GM18909 (cell line): Measurements from ENCODE around the gene ABCB8.

Source experiments
- ATAC-seq: cut with Tn5 transposase; IDR thresholded peaks from one replicate; pipeline ENCODE4 v1.9.1; 2021; ENCODE audit warnings: mild to moderate bottlenecking; ENCODE audit not compliant: unreplicated experiment, poor library complexity

The ABCB8 gene

DNA sequence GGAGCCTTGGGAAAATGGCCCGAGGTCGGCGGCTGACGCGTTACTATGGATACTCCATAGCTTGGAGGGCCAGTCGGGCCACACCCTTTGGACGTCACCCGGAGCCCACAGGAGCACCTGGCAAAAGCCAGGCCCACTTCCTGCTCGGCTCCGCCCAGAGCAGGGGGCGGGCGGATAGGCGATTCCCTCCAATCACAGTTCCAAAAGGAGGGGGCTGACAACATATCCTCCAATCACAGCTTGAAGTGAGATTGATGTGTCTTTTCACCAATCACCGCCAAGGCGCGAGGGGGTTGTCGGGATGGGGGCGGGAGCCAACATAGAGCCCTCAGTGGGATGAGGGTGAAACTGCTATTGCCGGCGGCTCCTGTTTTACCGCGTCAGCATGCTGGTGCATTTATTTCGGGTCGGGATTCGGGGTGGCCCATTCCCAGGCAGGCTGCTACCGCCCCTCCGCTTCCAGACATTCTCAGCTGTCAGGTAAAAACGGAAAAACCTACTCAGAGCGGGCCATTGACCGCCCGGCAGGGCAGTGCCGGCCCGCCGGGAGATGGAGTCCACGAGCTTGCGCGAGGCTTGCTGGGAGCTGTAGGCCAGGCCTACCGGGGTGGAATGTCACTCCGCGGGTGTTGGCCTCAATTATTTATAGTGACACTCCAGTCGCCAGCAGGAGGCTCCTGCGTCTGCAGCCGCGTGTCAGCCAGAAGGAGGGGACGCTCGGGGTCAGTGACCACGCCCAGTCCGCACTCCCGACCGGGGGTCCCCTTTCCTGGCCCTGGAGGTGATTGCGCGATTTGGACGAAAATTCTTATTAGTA, at the start of gene ABCB8:
TSS of gene ABCB8 (plus strand) at position 320 of the 817 bp plus-strand sequence. CDS start at position 386, 66 bp downstream.
- ATAC-seq: peak; percentile 97

DNA sequence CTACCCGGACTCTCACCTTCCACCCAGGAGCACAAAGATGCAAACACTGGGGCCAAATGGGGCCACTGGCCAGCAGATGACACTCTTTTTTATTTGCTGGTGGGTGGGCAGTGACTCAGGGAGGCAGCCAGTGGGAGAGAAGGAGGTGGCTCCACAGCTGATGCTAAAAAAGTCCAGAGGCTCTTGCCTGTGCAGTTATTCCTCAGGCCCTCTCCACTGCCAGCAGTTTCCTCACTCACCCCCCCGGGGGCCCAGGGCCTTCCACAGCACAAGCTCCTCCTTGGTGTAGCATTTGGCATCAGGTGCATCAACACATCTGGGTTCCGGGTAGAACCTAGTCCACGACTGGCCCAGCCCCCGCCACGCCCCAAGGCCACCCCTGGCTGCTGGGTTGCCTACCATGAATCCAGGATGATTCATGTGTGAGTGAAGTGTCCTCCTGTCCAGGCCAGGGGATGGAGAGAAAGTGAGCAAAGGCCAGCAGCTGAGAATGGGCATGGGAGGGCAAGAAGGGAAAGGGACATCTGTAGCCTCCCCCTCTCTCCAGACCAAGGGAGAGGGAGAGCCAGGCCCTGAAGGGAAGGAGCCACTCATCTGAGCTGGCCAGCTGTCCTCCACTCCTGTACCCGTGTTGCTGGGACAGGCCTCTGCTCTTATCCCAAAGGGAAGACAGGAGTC, 48.4 kb upstream of the ABCB8 start:
- no peak for ATAC-seq

DNA sequence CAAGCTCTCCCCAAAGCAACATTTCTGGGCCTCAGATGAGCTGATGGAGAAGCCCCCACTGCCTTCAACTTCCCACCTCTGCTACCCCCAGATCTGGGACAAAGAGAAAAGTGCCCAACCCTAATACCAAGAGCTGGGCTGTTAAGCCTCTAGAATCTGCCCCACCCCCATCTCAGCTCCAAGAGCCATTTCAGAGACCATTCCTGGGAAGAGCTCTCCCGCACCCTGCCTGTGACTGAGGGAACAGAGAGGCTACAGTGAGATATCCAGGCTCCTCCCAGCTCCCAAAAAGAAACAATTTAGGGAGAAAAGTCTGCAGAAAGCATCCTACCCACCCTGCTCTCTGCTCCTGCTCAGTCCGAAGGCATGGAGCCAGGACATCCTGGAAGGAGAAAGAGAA, 47.6 kb upstream of the ABCB8 start:
- ATAC-seq: no peak

DNA sequence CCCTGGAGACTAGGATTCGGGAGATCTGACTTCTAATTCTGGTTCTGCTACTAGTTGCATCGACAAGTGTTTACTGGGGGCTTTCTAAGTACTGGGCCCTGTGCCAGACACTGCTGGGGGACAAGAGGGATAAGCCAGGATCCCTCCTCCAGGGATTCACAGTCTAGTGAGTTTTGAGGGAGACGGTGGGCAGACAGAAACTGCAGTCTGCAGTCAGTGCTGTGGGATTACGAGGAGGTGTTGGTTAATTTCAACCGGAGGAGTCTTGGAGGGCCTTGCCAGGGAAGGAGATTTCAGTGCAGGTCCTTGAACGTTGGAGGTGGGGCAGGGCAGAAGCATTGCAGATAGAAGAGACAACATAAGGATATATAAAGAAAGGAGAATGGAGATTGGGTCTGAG, 46.6 kb upstream of the ABCB8 start:
- no peak for ATAC-seq

DNA sequence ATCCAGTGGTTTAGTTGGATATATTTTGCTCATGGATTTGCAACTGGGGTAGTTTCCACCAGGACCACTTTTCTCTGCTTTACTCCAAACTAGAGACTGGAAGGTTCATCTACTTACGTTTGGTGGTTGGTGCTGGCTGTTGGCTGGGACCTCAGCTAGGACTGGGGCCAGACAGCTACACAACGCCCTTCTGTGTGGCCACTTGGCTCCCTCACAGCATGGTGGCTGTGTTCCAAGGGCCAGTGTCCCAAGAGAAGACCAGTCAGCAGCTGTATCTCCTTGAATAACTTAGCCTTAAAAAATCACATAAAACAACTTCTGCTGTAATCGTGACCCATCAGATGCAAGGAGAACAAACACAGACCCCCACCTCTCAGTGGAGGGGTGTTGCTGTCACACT, 45.9 kb upstream of the ABCB8 start:
- ATAC-seq: no peak

DNA sequence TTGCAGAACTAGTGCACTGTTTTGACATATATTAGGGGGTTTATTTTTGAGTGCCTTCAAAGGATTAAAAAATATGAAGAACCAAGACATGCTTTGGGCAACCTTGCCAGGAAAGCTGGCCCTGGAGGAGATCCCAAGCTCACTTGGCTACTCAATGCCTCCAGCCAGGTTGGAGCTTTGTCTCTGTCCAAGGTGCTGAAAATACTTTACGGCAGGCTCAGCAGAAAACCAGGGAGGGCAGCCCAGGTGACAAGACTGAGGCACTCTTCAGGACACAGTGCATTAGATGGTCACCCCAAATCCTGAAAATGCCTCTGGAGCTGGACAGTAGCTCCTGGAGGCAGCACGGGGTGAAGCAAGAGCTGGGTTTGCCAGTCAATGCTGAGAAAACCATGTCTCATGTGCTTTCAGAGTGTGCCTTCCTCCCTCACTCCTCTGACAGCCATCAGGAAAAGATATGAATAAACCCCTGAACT, 44.3 kb upstream of the ABCB8 start:
- ATAC-seq: no peak

DNA sequence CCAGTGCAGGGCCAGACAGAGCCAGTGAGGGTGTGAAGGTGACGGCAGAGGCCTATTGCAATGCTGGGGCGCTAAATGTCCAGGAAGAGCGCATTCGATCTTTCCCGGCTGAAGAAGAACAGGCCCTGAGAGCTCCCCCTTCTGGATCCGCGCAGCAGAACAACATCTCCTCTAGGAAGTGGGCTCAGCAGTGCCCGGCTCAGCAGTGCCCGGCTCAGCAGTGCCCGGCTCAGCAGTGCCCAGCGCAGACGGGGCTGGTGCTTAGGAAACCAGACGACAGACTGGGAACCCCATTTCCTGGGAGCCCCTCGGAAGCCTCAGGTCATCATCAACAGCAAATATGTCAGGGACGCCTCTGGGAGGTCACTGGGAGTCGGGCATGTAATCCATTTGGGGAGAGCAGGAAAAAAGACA, 42.1 kb upstream of the ABCB8 start:
- ATAC-seq: no peak

DNA sequence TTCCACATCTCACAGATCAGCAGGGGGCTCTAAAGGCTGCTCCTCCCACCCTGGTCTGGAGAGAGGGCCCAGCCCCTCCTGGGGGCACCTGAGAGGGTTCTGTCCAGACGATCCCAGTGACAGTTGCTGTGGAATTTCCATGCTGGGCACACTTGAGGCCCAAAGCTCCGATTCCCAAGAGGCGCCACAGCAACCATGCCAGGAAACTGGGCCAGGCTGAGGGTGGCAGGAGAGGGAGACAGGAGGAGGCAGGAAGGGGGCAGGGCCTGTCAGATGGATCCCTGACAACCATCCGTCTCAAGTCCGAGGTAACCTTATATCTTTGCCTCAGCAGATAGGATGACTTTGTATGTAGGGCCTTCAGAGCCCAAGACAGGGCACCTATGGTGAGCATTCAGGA, 41.7 kb upstream of the ABCB8 start:
- no peak for ATAC-seq

DNA sequence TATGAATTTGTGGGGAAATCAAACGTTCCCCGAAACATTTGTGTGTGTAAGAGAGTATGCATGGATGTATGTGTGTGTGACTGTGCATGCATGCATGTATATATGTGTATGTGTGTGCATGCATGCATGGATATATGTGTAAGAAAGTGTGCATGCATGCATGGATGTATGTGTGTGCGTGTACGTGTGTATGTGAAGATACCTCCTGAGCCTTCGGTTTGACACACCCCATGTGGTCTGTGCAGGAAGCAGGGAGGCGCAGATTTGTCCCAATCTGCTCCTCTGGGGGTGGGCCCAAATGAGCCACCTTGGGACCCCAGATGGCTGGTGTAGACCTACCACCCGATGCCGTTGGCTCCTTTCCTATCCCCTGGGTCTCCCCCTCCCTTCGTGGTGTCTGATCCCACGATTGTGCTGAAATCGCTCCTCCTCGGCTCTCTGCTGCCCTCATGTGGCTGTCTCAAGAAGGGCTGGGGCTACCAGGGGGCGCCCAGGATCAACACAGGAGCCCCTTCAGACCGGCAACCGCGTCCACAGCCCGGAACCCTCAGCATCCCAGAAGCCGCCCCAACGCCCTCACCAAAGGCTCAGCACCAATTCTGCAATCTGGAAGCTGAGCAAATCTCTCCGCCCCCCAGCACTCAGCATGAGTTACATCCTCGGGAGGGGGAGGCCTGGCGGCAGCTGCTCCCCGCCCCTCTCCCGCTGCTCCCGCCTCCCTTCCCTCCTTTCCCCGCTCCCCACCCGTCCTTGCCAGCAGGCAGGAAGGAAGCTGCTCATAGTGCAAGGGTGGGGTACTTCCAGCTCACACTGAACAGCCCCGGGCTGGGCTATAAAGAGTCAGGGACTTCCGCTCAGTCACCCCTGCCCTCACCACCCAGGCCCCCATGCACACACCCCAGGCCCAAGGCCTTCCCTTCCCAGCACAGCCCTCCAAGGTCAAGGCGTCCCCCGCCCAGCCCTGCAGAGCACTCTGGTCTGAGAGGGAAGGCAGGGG, 39.7 kb upstream of the ABCB8 start:
- no peak for ATAC-seq

DNA sequence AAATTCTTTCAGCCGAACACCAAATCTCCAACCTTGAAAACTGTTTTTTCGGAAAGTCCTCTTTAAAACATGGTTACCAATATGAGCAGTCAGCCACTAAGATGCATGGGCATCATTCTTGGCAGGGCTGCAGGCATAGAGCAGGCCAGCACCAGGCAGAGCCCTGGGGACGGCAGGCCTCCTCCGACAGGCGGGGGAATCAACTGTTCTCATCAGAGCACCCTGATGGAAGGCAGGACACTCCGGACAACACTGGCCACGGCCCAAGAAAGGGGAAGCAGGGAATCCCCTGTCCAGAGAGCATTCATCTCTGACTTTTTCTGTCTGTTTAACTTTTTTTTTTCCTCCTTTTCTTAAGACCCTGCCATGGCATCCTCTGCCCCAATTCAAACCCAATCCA, 38.8 kb upstream of the ABCB8 start:
- ATAC-seq: no peak

DNA sequence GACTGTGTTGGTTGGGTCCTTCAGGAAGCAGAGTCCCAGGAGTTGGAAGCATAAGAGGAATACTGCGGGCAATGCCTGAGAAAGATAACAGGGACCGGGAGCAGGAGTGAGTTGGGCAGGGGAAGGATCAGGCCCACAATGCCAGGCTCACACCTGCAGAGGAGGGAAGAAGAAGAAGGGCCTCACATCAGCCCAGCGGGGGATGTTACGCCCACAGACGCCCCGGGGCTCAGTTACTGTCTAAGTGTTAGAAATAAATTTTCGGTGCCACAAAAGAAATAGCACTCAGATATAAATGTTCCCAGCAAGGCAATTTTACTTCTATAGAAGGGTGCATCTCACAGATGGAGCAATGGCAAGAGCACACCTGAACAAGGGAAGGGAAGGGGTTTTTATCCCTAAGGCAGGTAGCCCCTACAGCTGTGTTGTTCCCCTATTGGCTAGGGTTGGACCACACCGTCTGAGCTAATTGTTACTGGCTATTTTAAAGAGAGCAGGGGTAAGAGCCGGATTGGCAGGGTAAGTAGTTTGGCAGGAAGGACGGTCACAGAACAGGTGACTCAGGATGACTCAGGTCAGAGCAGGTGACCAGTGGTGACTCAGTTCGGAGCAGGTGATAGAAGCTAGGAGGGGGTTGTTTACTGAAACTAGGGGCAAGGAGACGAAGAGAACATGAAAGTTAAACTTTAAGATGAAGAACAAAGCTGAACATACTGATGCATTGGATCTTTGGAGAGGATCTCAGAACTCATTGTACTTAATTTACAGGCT, 37.6 kb upstream of the ABCB8 start, which contains the start of gene NOS3:
TSS of gene NOS3 (plus strand) at position 602 of the 771 bp plus-strand sequence. CDS start 2,787 bp downstream, outside the sequence.
- ATAC-seq: no peak

DNA sequence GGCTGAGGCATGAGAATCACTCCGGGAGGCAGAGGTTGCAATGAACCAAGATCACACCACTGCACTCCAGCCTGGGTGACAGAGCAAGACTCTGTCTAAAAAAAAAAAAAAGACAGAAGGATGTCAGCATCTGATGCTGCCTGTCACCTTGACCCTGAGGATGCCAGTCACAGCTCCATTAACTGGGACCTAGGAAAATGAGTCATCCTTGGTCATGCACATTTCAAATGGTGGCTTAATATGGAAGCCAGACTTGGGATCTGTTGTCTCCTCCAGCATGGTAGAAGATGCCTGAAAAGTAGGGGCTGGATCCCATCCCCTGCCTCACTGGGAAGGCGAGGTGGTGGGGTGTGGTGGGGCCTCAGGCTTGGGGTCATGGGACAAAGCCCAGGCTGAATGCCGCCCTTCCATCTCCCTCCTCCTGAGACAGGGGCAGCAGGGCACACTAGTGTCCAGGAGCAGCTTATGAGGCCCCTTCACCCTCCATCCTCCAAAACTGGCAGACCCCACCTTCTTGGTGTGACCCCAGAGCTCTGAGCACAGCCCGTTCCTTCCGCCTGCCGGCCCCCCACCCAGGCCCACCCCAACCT, 36.1 kb upstream of the ABCB8 start:
- no peak for ATAC-seq

DNA sequence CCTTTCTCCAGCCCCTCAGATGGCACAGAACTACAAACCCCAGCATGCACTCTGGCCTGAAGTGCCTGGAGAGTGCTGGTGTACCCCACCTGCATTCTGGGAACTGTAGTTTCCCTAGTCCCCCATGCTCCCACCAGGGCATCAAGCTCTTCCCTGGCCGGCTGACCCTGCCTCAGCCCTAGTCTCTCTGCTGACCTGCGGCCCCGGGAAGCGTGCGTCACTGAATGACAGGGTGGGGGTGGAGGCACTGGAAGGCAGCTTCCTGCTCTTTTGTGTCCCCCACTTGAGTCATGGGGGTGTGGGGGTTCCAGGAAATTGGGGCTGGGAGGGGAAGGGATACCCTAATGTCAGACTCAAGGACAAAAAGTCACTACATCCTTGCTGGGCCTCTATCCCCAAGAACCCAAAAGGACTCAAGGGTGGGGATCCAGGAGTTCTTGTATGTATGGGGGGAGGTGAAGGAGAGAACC, 35.4 kb upstream of the ABCB8 start:
- ATAC-seq: no peak

DNA sequence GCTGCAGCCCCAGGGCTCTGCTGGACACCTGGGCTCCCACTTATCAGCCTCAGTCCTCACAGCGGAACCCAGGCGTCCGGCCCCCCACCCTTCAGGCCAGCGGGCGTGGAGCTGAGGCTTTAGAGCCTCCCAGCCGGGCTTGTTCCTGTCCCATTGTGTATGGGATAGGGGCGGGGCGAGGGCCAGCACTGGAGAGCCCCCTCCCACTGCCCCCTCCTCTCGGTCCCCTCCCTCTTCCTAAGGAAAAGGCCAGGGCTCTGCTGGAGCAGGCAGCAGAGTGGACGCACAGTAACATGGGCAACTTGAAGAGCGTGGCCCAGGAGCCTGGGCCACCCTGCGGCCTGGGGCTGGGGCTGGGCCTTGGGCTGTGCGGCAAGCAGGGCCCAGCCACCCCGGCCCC, 34.7 kb upstream of the ABCB8 start:
- ATAC-seq: no peak

DNA sequence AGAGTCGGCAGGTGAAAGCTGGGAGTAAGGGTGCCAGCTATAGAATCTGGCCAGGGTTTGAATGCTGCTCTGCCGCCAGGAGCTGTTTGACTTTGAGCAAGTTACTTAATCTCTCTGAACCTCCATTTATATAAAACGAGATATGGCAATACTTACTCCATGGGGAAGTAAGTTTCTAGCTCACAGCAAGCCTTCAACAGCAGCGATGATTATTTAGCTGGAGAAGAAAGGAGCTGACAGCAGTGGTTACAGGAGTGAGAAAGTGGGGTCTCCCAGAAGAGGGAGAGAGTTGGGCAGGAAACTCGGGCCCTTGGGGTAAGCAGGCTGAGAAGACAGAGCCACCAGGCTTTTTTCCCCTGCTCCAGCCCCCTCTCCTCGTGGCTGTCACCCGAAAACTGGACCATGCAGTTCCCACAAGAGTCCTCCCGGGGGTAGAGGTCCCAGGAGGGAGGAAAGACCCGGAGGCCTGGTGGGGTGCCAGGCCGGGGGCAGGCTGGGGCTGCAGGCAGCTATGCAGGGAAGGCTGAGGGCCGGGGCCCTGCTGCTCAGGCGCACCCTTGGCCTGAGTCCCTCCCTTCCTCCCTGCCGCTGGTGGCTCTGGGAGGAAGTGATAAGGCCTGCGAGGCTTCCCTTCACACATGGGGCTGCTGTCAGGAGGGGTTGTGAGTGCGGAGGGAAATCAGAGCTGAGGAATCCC, 34.0 kb upstream of the ABCB8 start:
- ATAC-seq: no peak

DNA sequence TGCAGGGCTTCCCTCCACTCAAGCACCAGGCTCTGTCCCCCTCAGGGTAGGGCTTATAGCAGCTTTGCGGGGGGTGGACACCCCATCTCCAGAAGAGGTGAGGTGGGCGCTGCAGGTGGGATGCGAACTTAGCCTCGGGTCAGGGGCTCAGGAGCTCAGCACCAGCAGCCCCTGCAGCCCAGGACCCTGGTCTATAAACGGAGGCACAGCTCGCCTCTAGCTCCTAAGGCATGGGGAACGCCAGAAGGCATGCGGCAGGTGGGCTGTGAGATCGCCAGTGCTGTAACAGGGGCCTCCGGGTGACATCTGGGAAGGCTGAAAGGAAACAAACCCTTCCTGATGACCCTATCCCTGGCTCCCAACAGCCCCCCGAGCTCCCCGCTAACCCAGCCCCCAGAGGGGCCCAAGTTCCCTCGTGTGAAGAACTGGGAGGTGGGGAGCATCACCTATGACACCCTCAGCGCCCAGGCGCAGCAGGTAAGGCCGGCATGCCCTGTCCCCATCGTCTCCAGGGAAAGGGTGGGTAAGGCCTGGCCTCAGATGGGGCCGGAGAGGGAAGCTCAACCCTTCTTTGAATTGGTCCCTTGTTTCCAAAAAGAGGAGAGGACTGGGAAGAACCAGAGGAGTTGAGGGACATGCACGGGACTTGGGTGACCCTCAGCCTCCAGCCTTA, 33.3 kb upstream of the ABCB8 start:
- ATAC-seq: no peak

DNA sequence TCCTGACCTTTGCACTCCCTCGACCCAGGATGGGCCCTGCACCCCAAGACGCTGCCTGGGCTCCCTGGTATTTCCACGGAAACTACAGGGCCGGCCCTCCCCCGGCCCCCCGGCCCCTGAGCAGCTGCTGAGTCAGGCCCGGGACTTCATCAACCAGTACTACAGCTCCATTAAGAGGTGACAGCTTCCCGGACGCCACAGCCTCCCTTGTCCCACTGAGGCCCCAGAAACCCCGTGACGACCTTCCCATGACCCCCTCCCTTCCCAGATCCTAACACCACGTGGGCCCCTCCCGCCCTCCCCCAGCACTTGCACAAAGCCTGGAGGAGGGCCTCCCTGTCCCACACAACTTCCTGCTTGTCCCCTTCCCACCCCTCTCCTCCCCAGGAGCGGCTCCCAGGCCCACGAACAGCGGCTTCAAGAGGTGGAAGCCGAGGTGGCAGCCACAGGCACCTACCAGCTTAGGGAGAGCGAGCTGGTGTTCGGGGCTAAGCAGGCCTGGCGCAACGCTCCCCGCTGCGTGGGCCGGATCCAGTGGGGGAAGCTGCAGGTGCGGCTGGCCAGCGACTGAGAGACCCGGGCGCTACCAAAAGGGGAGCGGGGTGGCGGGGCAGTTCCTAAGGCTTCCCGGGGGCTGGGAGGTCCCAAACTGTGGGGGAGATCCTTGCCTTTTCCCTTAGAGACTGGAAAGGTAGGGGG, 31.7 kb upstream of the ABCB8 start:
- no peak for ATAC-seq
